Ovary (tissue), 9 donors: Measurements from ENCODE around the gene FBXO44. TPM values are rescaled to one million over a fixed set of nuclear protein-coding genes. Genes with fewer than 3 reads are reported as not detected.

Experiments used
- DNase-seq, 5 donors: peaks; one replicate each; pipeline ENCODE4 v3.0.0-alpha.2; 2019 to 2020
- H3K27ac ChIP-seq, 2 donors: fragments of 200-600 bp; one replicate each; pipeline versions ENCODE4 v1.5.1 to v1.8.0; 2019 to 2022
- H3K27me3 ChIP-seq: fragments of 200-600 bp; one replicate; pipeline ENCODE4 v1.8.0; 2022
- H3K36me3 ChIP-seq: fragments of 200-600 bp; sonication (generic); one replicate; pipeline ENCODE4 v1.5.1; 2019
- H3K4me1 ChIP-seq: one replicate; pipeline ENCODE4 v1.8.1; 2013; ENCODE audit warnings: mild to moderate bottlenecking, moderate library complexity; ENCODE audit not compliant: insufficient read depth
- H3K4me3 ChIP-seq: fragments of 200-600 bp; sonication (generic); one replicate; pipeline ENCODE4 v1.5.1; 2017
- H3K9me3 ChIP-seq, 2 donors: fragments of 200-600 bp in 1 of 2; sonication (generic) in 1 of 2; one replicate each; pipeline versions ENCODE4 v1.5.1 to v1.8.1; 2013 to 2019; ENCODE audit warnings: mild to moderate bottlenecking in 1 of 2, moderate library complexity in 1 of 2
- EP300 ChIP-seq: sonication (generic); formaldehyde crosslinking; IDR thresholded peaks from one replicate; pipeline ENCODE4 v1.6.1; 2017; ENCODE audit warnings: antibody characterized with exemption
- POLR2A ChIP-seq: fragments of 450-650 bp; IDR thresholded peaks from one replicate; pipeline ENCODE4 v1.6.1; 2017; ENCODE audit warnings: antibody characterized with exemption, mild to moderate bottlenecking, moderate library complexity
- WGBS, 3 donors: extraction: QIAGEN DNeasy Blood & Tissue Kit in 1 of 3; methylation state at CpG; one replicate each; pipeline versions ENCODE4 v1.1.5 to v1.1.7; 2013 to 2017; 5-methylcytosine and 5-hydroxymethylcytosine counted together
- intact Hi-C, 4 donors: fragments of 100-400 bp; cut with DNase I; formaldehyde crosslinking; loops; one replicate each; pipeline versions ENCODE4 v1.11.0 to v1.15.1; 2022 to 2023
- polyA plus RNA-seq, 2 donors: library from polyadenylated mRNA; stranded (reverse); fragments of 200-250 nt in 1 of 2; fragments of 350-450 nt in 1 of 2; fragmentation: Illumina TruSeq in 1 of 2; extraction: RNeasy Lipid Tissue Mini Kit (QIAGEN cat#74804) in 1 of 2; gene quantifications; one replicate each; pipeline ENCODE4 v1.2.3, GENCODE V29; 2013 to 2014
- total RNA-seq, 7 donors: library from RNA; depleted of rRNA in 2 of 7; stranded (reverse); fragments of >200 nt in 2 of 7; fragmentation: NEBNext Ultra II Directional in 3 of 7; extraction: Animal tissue kit (Norgen Biotek cat#: 25700) in 3 of 7; gene quantifications; one replicate each; pipeline versions ENCODE4 v1.1.0 to v1.2.4, GENCODE V29; 2016 to 2023
- TF ChIP-seq, protein P1 (sequence below), 3 donors: fragments of 450-650 bp in 2 of 3; fragments of 200-600 bp in 1 of 3; IDR thresholded peaks; one replicate each; pipeline versions ENCODE4 v1.5.1 to v1.8.0; 2016 to 2022; ENCODE audit warnings: antibody characterized with exemption in 3 of 3, mild to moderate bottlenecking in 1 of 3
- donor health status: DM: no; HTN: no; CAD: no; lungs with moderate emphysema.
- donor health status: DM: no; HTN: no; CAD: no.
- donor health status: Bipolar disorder and iron deficiency.
- donor health status: DM: yes; HTN: yes; CAD: no.
- donor health status: DM: no; HTN: no; CAD: no.
- donor health status: DM: yes; HTN: yes; CAD: no.

Gene FBXO44
- total and polyA plus RNA-seq, 9 donors: 4.2 to 20.8 (median 17.5) TPM

DNA sequence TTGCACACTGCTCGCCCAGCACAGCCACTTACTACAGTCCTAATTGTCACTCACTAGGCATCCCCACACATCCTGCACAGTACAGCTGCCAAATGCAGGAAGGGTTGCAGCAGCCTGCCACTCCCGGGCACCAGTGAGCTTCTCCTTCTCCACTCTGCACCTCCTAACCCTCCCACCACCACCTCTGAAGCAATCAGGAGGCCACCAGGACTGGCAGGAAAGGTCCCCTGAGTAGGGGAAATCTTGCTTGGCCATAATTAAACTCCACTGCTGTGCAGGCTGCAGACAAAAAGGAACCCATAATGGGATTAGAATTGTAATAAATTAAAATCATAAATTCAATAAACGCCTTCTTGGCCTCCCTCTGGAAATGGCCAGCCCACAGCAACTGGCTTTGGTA is 32.3 kb upstream of the FBXO44 start:
- 35 to 54% (median 45%) methylated on average over 3 of the region's 3 CpGs for WGBS, 3 donors
- no peak for DNase-seq
- no peak for TF ChIP-seq POLR2A
- TF ChIP-seq, protein P1, sequence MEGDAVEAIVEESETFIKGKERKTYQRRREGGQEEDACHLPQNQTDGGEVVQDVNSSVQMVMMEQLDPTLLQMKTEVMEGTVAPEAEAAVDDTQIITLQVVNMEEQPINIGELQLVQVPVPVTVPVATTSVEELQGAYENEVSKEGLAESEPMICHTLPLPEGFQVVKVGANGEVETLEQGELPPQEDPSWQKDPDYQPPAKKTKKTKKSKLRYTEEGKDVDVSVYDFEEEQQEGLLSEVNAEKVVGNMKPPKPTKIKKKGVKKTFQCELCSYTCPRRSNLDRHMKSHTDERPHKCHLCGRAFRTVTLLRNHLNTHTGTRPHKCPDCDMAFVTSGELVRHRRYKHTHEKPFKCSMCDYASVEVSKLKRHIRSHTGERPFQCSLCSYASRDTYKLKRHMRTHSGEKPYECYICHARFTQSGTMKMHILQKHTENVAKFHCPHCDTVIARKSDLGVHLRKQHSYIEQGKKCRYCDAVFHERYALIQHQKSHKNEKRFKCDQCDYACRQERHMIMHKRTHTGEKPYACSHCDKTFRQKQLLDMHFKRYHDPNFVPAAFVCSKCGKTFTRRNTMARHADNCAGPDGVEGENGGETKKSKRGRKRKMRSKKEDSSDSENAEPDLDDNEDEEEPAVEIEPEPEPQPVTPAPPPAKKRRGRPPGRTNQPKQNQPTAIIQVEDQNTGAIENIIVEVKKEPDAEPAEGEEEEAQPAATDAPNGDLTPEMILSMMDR (IDR thresholded peaks at IDR 0.05): no peak
- TF ChIP-seq EP300: no peak

DNA sequence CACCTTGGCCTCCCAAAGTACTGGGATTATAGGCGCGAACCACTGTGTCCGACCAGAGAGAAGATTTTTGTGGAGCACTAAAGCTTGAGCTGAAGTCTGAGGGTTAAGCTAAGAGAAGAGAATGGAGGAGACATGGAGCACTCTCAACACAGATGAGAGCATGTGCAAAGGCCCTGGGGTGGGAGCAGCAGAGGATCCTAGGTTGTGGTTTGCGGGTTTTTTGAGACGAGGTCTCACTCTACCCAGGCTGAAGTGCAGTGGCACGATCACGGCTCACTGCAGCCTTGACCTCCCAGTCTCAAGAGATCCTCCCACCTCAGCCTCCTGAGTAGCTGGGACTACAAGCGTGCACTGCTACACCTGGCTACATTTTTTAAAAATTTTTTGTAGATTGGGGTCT is 31.0 kb upstream of the FBXO44 start:
- no peak overlapping the region for H3K4me3 ChIP-seq
- intact Hi-C loops: no loop called here
- H3K36me3 ChIP-seq: no peaks in the 10 kb centered on the region
- no peaks in the 10 kb centered on the region for H3K27me3 ChIP-seq
- no peak overlapping the region for H3K27ac ChIP-seq
- TF ChIP-seq, protein P1 (IDR thresholded peaks at IDR 0.05): no peak
- TF ChIP-seq POLR2A (no peak), EP300 (no peak)
- DNase-seq: no peak
- WGBS, 3 donors: 69 to 84% (median 71%) methylated on average over 8 of the region's 8 CpGs
- H3K4me1 ChIP-seq: no peaks in the 10 kb centered on the region
- no peaks in the 10 kb centered on the region for H3K9me3 ChIP-seq

More for the DNA sequence above, 32.3 kb upstream of the FBXO44 start:
- Histone ChIP-seq H3K9me3 (no peaks in the 10 kb centered on the region), H3K4me1 (no peaks in the 10 kb centered on the region), H3K4me3 (no peak overlapping the region), H3K27me3 (no peaks in the 10 kb centered on the region), H3K27ac (no peak overlapping the region), H3K36me3 (no peaks in the 10 kb centered on the region)
- intact Hi-C loops: no loop called here

DNA sequence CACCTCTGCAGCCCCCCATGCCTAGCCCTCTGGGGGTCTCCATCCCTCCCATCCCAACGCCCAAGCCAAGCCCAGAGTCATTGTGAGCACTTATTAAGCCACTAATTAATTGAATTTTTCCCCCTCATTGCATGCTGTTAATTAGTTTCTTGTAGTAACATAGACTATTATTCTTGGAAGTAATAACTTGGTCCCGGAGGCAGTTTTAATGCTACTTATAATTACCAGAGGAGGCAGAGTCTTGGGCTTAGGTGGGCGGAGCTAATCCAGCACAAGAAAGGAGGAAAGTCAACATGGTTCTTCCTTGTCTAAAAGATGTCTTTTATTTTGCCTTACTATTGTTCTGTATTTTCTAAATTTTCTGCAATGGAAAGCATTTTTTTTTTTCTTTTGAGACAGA is 28.1 kb upstream of the FBXO44 start:
- no peaks in the 10 kb centered on the region for H3K9me3 ChIP-seq
- intact Hi-C loops: no loop called here
- WGBS, 3 donors: 51 to 61% (median 57%) methylated on average over 3 of the region's 3 CpGs
- no peaks in the 10 kb centered on the region for H3K4me1 ChIP-seq
- no peak overlapping the region for H3K27ac ChIP-seq
- TF ChIP-seq EP300 (no peak), POLR2A (no peak)
- TF ChIP-seq, protein P1 (IDR thresholded peaks at IDR 0.05): no peak
- H3K36me3 ChIP-seq: no peaks in the 10 kb centered on the region
- no peak overlapping the region for H3K4me3 ChIP-seq
- DNase-seq: no peak
- H3K27me3 ChIP-seq: no peaks in the 10 kb centered on the region

DNA sequence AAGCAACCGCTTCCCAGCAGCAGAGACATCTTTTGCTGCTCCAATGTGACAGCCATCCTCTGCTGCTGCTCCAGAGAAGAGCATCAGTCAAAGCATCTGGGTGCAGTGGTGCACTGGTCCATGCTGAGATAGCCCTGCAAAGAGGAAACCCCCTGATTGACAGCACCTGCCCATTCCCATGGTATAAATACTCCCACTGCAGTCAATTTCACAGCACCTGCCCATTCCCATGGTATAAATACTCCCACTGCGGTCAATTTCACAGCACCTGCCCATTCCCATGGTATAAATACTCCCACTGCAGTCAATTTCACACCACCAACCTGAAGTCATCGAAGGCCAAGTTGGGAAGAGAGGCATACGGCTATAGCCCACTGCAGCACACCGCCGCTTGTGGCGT is 25.9 kb upstream of the FBXO44 start:
- TF ChIP-seq POLR2A (no peak), EP300 (no peak)
- TF ChIP-seq, protein P1 (IDR thresholded peaks at IDR 0.05): no peak
- H3K4me3 ChIP-seq: no peak overlapping the region
- H3K9me3 ChIP-seq: no peaks in the 10 kb centered on the region
- no peaks in the 10 kb centered on the region for H3K4me1 ChIP-seq
- WGBS, 3 donors: 91 to 93% (median 92%) methylated on average over 7 of the region's 7 CpGs
- intact Hi-C loops: no loop called here
- no peaks in the 10 kb centered on the region for H3K27me3 ChIP-seq
- H3K36me3 ChIP-seq: no peaks in the 10 kb centered on the region
- DNase-seq: no peak
- H3K27ac ChIP-seq: no peak overlapping the region
